Large intestine (tissue), 3 donors: Measurements from ENCODE around the gene PRKCH. TPM values are rescaled to one million over a fixed set of nuclear protein-coding genes. Genes with fewer than 3 reads are reported as not detected.

Experiments used
- DNase-seq, 2 donors: peaks; one replicate each; pipeline versions ENCODE4 v3.0.0 to v3.0.0-alpha.2; 2013
- H3K27ac ChIP-seq: one replicate; pipeline ENCODE4 v1.5.1; 2013; ENCODE audit warnings: low read length
- H3K27me3 ChIP-seq: 2 replicates; pipeline ENCODE4 v1.6.1; 2013; ENCODE audit warnings: low read length; ENCODE audit not compliant: control insufficient read depth, insufficient read depth
- H3K36me3 ChIP-seq: 2 replicates; pipeline ENCODE4 v1.6.1; 2013; ENCODE audit warnings: low read length; ENCODE audit not compliant: control insufficient read depth, insufficient read depth
- H3K4me1 ChIP-seq: one replicate; pipeline ENCODE4 v1.6.1; 2013; ENCODE audit warnings: low read length; ENCODE audit not compliant: control insufficient read depth, insufficient read depth
- H3K4me3 ChIP-seq: one replicate; pipeline ENCODE4 v1.5.1; 2013; ENCODE audit warnings: low read length
- H3K9me3 ChIP-seq: one replicate; pipeline ENCODE4 v1.6.1; 2013; ENCODE audit warnings: mild to moderate bottlenecking, low read depth, low read length, moderate library complexity; ENCODE audit not compliant: control insufficient read depth
- WGBS: methylation state at CpG from one replicate; pipeline ENCODE4 v1.1.5; 2013; ENCODE audit warnings: low lambda C conversion rate; ENCODE audit not compliant: insufficient coverage; 5-methylcytosine and 5-hydroxymethylcytosine counted together
- polyA plus RNA-seq: library from polyadenylated mRNA; unstranded; fragments of 120-200 nt; gene quantifications from one replicate; pipeline ENCODE4 v1.2.1, GENCODE V29; 2013

Gene PRKCH
- polyA plus RNA-seq, 1 donor: 7.7 TPM

DNA sequence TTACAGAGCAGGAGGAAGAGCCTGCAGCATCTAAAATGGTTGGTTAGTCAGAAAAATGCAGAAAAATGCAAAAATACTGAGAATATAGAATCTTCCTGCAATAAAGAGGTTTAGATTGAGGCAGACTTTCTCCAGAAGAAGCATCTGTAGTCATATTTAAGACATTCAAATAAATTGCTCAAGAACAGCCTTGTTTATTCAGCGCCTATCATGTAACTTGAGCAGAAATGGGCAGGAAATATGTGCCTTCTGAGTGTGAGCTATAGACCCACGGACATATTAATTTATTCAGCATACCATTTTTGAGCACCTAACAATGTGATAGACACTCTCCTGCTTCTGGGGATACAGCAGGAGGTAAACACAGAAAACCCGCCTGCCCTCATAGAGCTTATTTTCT is 272.0 kb downstream of the PRKCH start:
- Histone ChIP-seq H3K4me3 (no peak overlapping the region), H3K4me1 (no peaks in the 10 kb centered on the region), H3K9me3 (no peaks in the 10 kb centered on the region), H3K27ac (no peak overlapping the region), H3K27me3 (no peaks in the 10 kb centered on the region), H3K36me3 (no peaks in the 10 kb centered on the region)
- WGBS: no CpG with 5 or more reads among the region's 3 CpGs
- no peak for DNase-seq

GRCh38 chr14:61596990-61597389 is 275.6 kb downstream of the PRKCH start:
- 56% methylated on average over 3 of the region's 5 CpGs for WGBS
- H3K27ac ChIP-seq: no peak overlapping the region
- no peaks in the 10 kb centered on the region for H3K4me1 ChIP-seq
- no peaks in the 10 kb centered on the region for H3K9me3 ChIP-seq
- no peak overlapping the region for H3K4me3 ChIP-seq
- DNase-seq: no peak
- H3K36me3 ChIP-seq: no peaks in the 10 kb centered on the region
- no peaks in the 10 kb centered on the region for H3K27me3 ChIP-seq

GRCh38 chr14:61598980-61599379 is 277.6 kb downstream of the PRKCH start:
- WGBS: no CpG with 5 or more reads among the region's 1 CpG
- DNase-seq: no peak
- H3K9me3 ChIP-seq: no peaks in the 10 kb centered on the region
- H3K4me1 ChIP-seq: no peaks in the 10 kb centered on the region
- no peak overlapping the region for H3K4me3 ChIP-seq
- H3K27ac ChIP-seq: no peak overlapping the region
- H3K36me3 ChIP-seq: no peaks in the 10 kb centered on the region
- H3K27me3 ChIP-seq: no peaks in the 10 kb centered on the region

DNA sequence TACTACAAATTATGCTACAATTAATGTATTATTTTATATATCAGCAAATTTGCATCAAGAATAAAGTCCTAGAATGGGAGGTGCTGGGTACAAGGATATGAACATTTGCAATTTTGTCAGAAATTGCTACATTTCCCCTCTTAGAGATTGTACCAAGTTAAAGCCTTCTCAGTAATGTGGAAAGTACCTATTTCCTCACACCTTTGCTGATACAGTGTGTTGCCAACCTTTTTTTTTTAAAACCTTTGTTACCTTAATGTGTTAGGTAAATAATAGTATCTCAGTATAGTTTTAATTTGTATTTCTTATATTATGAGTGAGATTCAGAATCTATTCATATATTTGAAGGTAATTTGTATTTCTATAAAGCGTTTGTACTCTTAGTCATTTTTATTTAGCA is 278.6 kb downstream of the PRKCH start:
- H3K27ac ChIP-seq: no peak overlapping the region
- no peaks in the 10 kb centered on the region for H3K36me3 ChIP-seq
- no peak overlapping the region for H3K4me3 ChIP-seq
- H3K4me1 ChIP-seq: no peaks in the 10 kb centered on the region
- no peak for DNase-seq
- WGBS: 100% methylated on average over 1 of the region's 1 CpG
- no peaks in the 10 kb centered on the region for H3K27me3 ChIP-seq
- no peaks in the 10 kb centered on the region for H3K9me3 ChIP-seq

Other genes starting within 250 kb of the PRKCH start
- gene TMEM30B, start 40.2 kb upstream of the PRKCH start, polyA plus RNA-seq: 36.6 TPM